ENCODE results near the gene GREM1.

DNA sequence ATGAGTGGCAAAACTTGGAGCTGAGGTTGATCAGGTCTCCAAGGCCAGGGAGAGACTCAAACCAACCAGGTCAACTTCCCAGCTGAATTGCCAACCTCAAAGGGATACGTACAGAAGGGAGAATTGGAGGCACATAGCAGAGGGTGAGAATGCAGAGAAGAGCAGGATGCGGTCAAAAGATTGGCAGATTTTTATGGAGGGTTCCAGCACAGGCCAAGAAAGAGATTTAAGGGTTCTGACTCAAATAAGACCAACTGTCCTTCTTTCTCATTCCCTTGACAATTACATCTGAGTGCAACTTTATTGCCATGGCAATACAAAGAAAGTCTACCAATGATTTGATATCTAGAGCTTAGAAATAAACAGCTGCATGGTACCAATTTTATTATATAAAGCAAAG, 43.1 kb upstream of the GREM1 start:
- TF ChIP-seq EZH2 (IDR thresholded peaks at IDR 0.05; ENCODE audit: borderline replicate concordance, low read length) = no peak
- TF ChIP-seq, protein P1, sequence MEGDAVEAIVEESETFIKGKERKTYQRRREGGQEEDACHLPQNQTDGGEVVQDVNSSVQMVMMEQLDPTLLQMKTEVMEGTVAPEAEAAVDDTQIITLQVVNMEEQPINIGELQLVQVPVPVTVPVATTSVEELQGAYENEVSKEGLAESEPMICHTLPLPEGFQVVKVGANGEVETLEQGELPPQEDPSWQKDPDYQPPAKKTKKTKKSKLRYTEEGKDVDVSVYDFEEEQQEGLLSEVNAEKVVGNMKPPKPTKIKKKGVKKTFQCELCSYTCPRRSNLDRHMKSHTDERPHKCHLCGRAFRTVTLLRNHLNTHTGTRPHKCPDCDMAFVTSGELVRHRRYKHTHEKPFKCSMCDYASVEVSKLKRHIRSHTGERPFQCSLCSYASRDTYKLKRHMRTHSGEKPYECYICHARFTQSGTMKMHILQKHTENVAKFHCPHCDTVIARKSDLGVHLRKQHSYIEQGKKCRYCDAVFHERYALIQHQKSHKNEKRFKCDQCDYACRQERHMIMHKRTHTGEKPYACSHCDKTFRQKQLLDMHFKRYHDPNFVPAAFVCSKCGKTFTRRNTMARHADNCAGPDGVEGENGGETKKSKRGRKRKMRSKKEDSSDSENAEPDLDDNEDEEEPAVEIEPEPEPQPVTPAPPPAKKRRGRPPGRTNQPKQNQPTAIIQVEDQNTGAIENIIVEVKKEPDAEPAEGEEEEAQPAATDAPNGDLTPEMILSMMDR (IDR thresholded peaks at IDR 0.05; ENCODE audit: low read length) = no peak
